Vagina (tissue), 2 donors: ENCODE results near the gene ANKLE2. TPM values are rescaled to one million over a fixed set of nuclear protein-coding genes. Genes with fewer than 3 reads are reported as not detected.

Source experiments
- DNase-seq, 2 donors: peaks; one replicate each; pipeline ENCODE4 v3.0.0-alpha.2; 2017; ENCODE audit errors: extremely low spot score in 2 of 2
- H3K27ac ChIP-seq: fragments of 200-600 bp; sonication (generic); one replicate; pipeline ENCODE4 v1.5.1; 2019
- H3K27me3 ChIP-seq: fragments of 200-600 bp; sonication (generic); one replicate; pipeline ENCODE4 v1.5.1; 2019
- H3K36me3 ChIP-seq, 2 donors: fragments of 200-600 bp; sonication (generic); one replicate each; pipeline ENCODE4 v1.5.1; 2017 to 2019
- H3K4me1 ChIP-seq: fragments of 200-600 bp; sonication (generic); one replicate; pipeline ENCODE4 v1.5.1; 2019
- H3K4me3 ChIP-seq, 2 donors: fragments of 200-600 bp; sonication (generic); 1 replicate in 1 of 2; 2 replicates in 1 of 2; pipeline ENCODE4 v1.5.1; 2016 to 2019
- H3K9me3 ChIP-seq: fragments of 200-600 bp; sonication (generic); one replicate; pipeline ENCODE4 v1.5.1; 2019
- CTCF ChIP-seq, 3 experiments: fragments of 450-650 bp in 2 of 3; fragments of 200-600 bp in 1 of 3; sonication (generic) in 1 of 3; IDR thresholded peaks; one replicate each; pipeline ENCODE4 v1.5.1; 2017 to 2019; ENCODE audit warnings: antibody characterized with exemption in 3 of 3, mild to moderate bottlenecking in 2 of 3, moderate library complexity in 2 of 3
- POLR2A ChIP-seq, 2 donors: fragments of 450-650 bp; IDR thresholded peaks; one replicate each; pipeline ENCODE4 v1.6.1; 2017; ENCODE audit warnings: antibody characterized with exemption in 2 of 2, mild to moderate bottlenecking in 2 of 2, moderate library complexity in 2 of 2
- POLR2AphosphoS5 ChIP-seq, 2 donors: sonication (generic); formaldehyde crosslinking; IDR thresholded peaks; one replicate each; pipeline ENCODE4 v1.9.0; 2017; ENCODE audit warnings: antibody characterized with exemption in 2 of 2, mild to moderate bottlenecking in 2 of 2, low read depth in 1 of 2; ENCODE audit not compliant: insufficient read depth in 1 of 2
- intact Hi-C: fragments of 100-400 bp; cut with DNase I; formaldehyde crosslinking; loops from one replicate; pipeline ENCODE4 v1.15.1; 2023
- total RNA-seq: library from RNA; depleted of rRNA; stranded (reverse); fragments of >200 nt; gene quantifications from one replicate; pipeline ENCODE4 v1.2.3, GENCODE V29; 2016

Gene ANKLE2
- total RNA-seq, 1 donor from 2014 or later = 63.1 TPM

DNA sequence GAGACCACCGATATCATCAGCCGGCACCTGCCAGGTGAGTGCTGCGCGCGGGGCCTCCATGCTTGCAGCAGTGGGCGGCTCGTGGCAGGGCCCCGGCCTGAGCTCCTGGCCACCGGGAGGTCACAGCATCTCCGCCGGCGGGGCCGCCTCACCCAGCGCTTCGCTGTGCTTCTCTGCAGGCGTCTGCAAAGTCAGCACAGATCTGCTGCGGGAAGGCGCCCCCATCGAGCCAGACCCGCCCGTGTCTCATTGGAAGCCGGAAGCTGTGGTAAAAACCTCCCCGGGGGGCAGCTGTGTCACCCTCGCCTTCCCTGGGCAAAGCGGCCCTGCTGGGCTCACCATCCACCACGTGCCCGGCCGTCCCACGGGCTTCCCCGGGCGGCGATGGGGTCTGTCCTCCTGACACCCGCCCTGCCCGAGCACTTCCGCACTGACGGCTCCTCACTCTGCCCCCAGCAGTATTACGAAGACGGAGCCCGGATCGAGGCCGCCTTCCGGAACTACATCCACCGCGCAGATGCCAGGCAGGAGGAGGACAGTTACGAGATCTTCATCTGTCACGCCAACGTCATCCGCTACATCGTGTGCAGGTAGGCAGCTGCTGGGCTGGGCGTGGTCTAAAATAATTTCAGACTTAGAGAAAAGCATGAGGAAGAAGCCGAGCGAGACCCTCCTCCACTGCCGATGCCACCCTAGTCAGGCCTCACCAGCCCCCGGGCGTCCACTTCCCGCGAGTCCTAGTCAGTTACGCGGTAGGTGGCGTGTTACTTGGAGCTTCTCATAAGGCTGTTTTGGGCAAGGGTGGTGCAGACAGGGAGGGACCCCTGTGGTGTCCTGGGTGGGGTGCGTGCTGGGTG lies 43.9 kb downstream of the ANKLE2 start:
- H3K36me3 ChIP-seq = peaks cover 4 to 41% of the 10 kb centered on the region in 2 donors
- TF ChIP-seq POLR2A (IDR thresholded peaks at IDR 0.05) (no peak), CTCF (IDR thresholded peaks at IDR 0.05) (no peak), POLR2AphosphoS5 (IDR thresholded peaks at IDR 0.05; ENCODE audit: insufficient read depth in 1 of 2, low read depth in 1 of 2) (no peak)

DNA sequence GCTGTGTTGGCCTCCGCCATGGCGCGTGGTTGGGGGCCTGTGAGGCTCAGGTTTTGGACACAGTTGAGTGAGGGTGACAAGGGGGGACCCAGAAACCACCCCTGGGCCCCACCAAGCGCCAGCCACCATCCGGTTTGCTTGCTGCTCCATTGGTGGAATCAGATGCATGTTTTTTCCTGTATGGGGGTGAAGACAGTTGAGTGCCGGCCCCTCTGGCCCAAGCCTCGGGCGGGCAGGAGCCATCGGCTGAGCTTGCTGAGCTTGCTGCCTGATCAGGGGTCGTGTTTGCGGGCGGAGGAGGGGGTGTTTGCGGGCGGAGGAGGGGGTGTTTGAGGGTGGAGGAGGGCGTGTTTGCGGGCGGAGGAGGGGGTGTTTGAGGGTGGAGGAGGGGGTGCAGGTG lies 44.6 kb downstream of the ANKLE2 start:
- Histone ChIP-seq H3K4me1 (peaks cover 10% of the 10 kb centered on the region), H3K27ac (no peak overlapping the region), H3K9me3 (no peaks in the 10 kb centered on the region), H3K36me3 (peaks cover 4 to 36% of the 10 kb centered on the region in 2 donors), H3K27me3 (no peaks in the 10 kb centered on the region), H3K4me3 (no peak overlapping the region)
- TF ChIP-seq POLR2AphosphoS5 (IDR thresholded peaks at IDR 0.05; ENCODE audit: insufficient read depth in 1 of 2, low read depth in 1 of 2) (no peak), CTCF (IDR thresholded peaks at IDR 0.05) (no peak), POLR2A (IDR thresholded peaks at IDR 0.05) (no peak)
- no peak for DNase-seq
- intact Hi-C loops = no loop called here

More for the DNA sequence above, 43.9 kb downstream of the ANKLE2 start:
- Histone ChIP-seq H3K27me3 (no peaks in the 10 kb centered on the region), H3K27ac (no peak overlapping the region), H3K9me3 (no peaks in the 10 kb centered on the region), H3K4me1 (peaks cover 3% of the 10 kb centered on the region), H3K4me3 (no peak overlapping the region)
- intact Hi-C loops = no loop called here
- no peak for DNase-seq

GRCh38 chr12:132716356-132716755 lies 45.3 kb downstream of the ANKLE2 start:
- H3K36me3 ChIP-seq = peaks cover 4 to 36% of the 10 kb centered on the region in 2 donors
- DNase-seq = no peak

GRCh38 chr12:132715874-132716273 lies 45.8 kb downstream of the ANKLE2 start:
- H3K9me3 ChIP-seq = no peaks in the 10 kb centered on the region
- intact Hi-C loops = no loop called here
- H3K36me3 ChIP-seq = peaks cover 4 to 36% of the 10 kb centered on the region in 2 donors
- TF ChIP-seq POLR2A (IDR thresholded peaks at IDR 0.05) = no peak
- no peak for TF ChIP-seq POLR2AphosphoS5 (IDR thresholded peaks at IDR 0.05; ENCODE audit: insufficient read depth in 1 of 2, low read depth in 1 of 2)
- no peak for TF ChIP-seq CTCF (IDR thresholded peaks at IDR 0.05)
- no peak overlapping the region for H3K4me3 ChIP-seq
- no peaks in the 10 kb centered on the region for H3K27me3 ChIP-seq
- no peak for DNase-seq
- H3K4me1 ChIP-seq = peaks cover 18% of the 10 kb centered on the region
- H3K27ac ChIP-seq = no peak overlapping the region

More at GRCh38 chr12:132716356-132716755, 45.3 kb downstream of the ANKLE2 start:
- TF ChIP-seq POLR2AphosphoS5 (IDR thresholded peaks at IDR 0.05; ENCODE audit: insufficient read depth in 1 of 2, low read depth in 1 of 2) = no peak
- TF ChIP-seq CTCF (IDR thresholded peaks at IDR 0.05) = no peak
- no peak for TF ChIP-seq POLR2A (IDR thresholded peaks at IDR 0.05)
- intact Hi-C loops = no loop called here
- Histone ChIP-seq H3K27ac (no peak overlapping the region), H3K4me3 (no peak overlapping the region), H3K4me1 (peaks cover 17% of the 10 kb centered on the region), H3K9me3 (no peaks in the 10 kb centered on the region), H3K27me3 (no peaks in the 10 kb centered on the region)

DNA sequence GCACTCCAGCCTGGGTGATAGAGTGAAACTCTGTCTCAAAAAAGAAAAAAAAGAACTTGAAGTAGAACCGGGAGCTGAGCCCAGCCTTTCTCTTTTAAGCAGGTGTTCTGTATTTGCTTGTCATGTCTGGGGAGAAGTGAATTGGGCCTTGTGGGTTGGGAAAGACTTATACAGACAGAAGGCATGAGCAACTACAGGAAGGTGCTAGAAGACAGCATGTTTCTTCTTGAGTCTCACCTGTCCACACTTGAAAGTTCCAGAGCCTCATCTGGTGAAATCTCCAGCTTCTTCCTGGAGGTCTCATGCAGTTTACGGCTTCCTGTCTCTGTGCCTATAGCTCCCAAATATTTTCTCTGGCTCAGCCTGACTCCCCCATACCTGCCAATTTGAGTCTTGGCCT lies 48.5 kb downstream of the ANKLE2 start:
- intact Hi-C loops = no loop called here
- H3K27me3 ChIP-seq = no peaks in the 10 kb centered on the region

More for the DNA sequence above, 48.5 kb downstream of the ANKLE2 start:
- Histone ChIP-seq H3K27ac (no peak overlapping the region), H3K9me3 (no peaks in the 10 kb centered on the region), H3K4me1 (peaks cover 27% of the 10 kb centered on the region), H3K36me3 (peaks cover 4 to 22% of the 10 kb centered on the region in 2 donors), H3K4me3 (no peak overlapping the region)
- no peak for TF ChIP-seq POLR2A (IDR thresholded peaks at IDR 0.05)
- DNase-seq = no peak
